ENCODE data around the gene MSI2.

The MSI2 gene

GRCh38 chr17:57295526-57296023 lies 39.3 kb downstream of the MSI2 start:
- TF ChIP-seq MAX (IDR thresholded peaks at IDR 0.05) (no peak), USF1 (IDR thresholded peaks at IDR 0.05) (no peak), EP300 (IDR thresholded peaks at IDR 0.05; ENCODE audit: borderline replicate concordance) (no peak), NFIC (IDR thresholded peaks at IDR 0.05) (no peak), FOXM1 (IDR thresholded peaks at IDR 0.05; ENCODE audit: borderline replicate concordance, low read depth) (no peak), CEBPB (IDR thresholded peaks at IDR 0.05) (no peak), RAD21 (IDR thresholded peaks at IDR 0.05; ENCODE audit: low read depth) (no peak), TAF1 (IDR thresholded peaks at IDR 0.05; ENCODE audit: low read depth) (no peak), CREB1 (IDR thresholded peaks at IDR 0.05; ENCODE audit: low read depth) (no peak), YY1 (IDR thresholded peaks at IDR 0.05; ENCODE audit: low read depth) (no peak), TEAD4 (IDR thresholded peaks at IDR 0.05) (no peak)

GRCh38 chr17:57296231-57296630 lies 39.9 kb downstream of the MSI2 start:
- TF ChIP-seq NFIC (IDR thresholded peaks at IDR 0.05) (no peak), FOXM1 (IDR thresholded peaks at IDR 0.05; ENCODE audit: borderline replicate concordance, low read depth) (no peak), RAD21 (IDR thresholded peaks at IDR 0.05; ENCODE audit: low read depth) (no peak), EP300 (IDR thresholded peaks at IDR 0.05; ENCODE audit: borderline replicate concordance) (no peak), TEAD4 (IDR thresholded peaks at IDR 0.05) (no peak), USF1 (IDR thresholded peaks at IDR 0.05) (no peak), MAX (IDR thresholded peaks at IDR 0.05) (no peak), TAF1 (IDR thresholded peaks at IDR 0.05; ENCODE audit: low read depth) (no peak), REST (IDR thresholded peaks at IDR 0.05; ENCODE audit: low read depth) (no peak), CREB1 (IDR thresholded peaks at IDR 0.05; ENCODE audit: low read depth) (no peak), ZBTB7A (IDR thresholded peaks at IDR 0.05; ENCODE audit: low read depth) (no peak), CEBPB (IDR thresholded peaks at IDR 0.05) (no peak), YY1 (IDR thresholded peaks at IDR 0.05; ENCODE audit: low read depth) (no peak), EGR1 (IDR thresholded peaks at IDR 0.05) (no peak), TCF12 (IDR thresholded peaks at IDR 0.05; ENCODE audit: low read depth) (no peak)

- no peak for TF ChIP-seq MAX (IDR thresholded peaks at IDR 0.05)
- no peak for TF ChIP-seq ZBTB7A (IDR thresholded peaks at IDR 0.05; ENCODE audit: low read depth)
- TF ChIP-seq EP300 (IDR thresholded peaks at IDR 0.05; ENCODE audit: borderline replicate concordance): no peak
- TF ChIP-seq USF1 (IDR thresholded peaks at IDR 0.05): no peak
- no peak for TF ChIP-seq YY1 (IDR thresholded peaks at IDR 0.05; ENCODE audit: low read depth)
- no peak for TF ChIP-seq NFIC (IDR thresholded peaks at IDR 0.05)
- TF ChIP-seq RAD21 (IDR thresholded peaks at IDR 0.05; ENCODE audit: low read depth): no peak
- no peak for TF ChIP-seq EGR1 (IDR thresholded peaks at IDR 0.05)
- no peak for TF ChIP-seq TEAD4 (IDR thresholded peaks at IDR 0.05)
- no peak for TF ChIP-seq REST (IDR thresholded peaks at IDR 0.05; ENCODE audit: low read depth)
- TF ChIP-seq FOXM1 (IDR thresholded peaks at IDR 0.05; ENCODE audit: borderline replicate concordance, low read depth): no peak
- no peak for TF ChIP-seq TCF12 (IDR thresholded peaks at IDR 0.05; ENCODE audit: low read depth)
- TF ChIP-seq CEBPB (IDR thresholded peaks at IDR 0.05): no peak
- no peak for TF ChIP-seq CREB1 (IDR thresholded peaks at IDR 0.05; ENCODE audit: low read depth)
- TF ChIP-seq TAF1 (IDR thresholded peaks at IDR 0.05; ENCODE audit: low read depth): no peak
Measured at GRCh38 chr17:57299176-57299575, 42.9 kb downstream of the MSI2 start.

GRCh38 chr17:57302690-57303465 lies 46.6 kb downstream of the MSI2 start:
- TF ChIP-seq EP300 (IDR thresholded peaks at IDR 0.05; ENCODE audit: borderline replicate concordance) (no peak), TCF12 (IDR thresholded peaks at IDR 0.05; ENCODE audit: low read depth) (no peak), REST (IDR thresholded peaks at IDR 0.05; ENCODE audit: low read depth) (no peak), TAF1 (IDR thresholded peaks at IDR 0.05; ENCODE audit: low read depth) (no peak), EGR1 (IDR thresholded peaks at IDR 0.05) (no peak), USF1 (IDR thresholded peaks at IDR 0.05) (no peak), RAD21 (IDR thresholded peaks at IDR 0.05; ENCODE audit: low read depth) (no peak), NFIC (IDR thresholded peaks at IDR 0.05) (no peak), YY1 (IDR thresholded peaks at IDR 0.05; ENCODE audit: low read depth) (no peak), MAX (IDR thresholded peaks at IDR 0.05) (no peak)

All from Ishikawa (cell line).